Activated T-helper 1 cell treated with anti-CD3 and anti-CD28 coated beads, Interleukin-12 subunit alpha, Interleukin-12 subunit beta, Interleukin-2, Interleukin-4 antibody, amounts not matched to agents 30 ng/mL and 10 ng/mL and 1 ng/mL, durations not matched to agents 14 hours and 24 hours and 36 hours (primary cell): ENCODE measurements around the gene MOXD1. TPM values are rescaled to one million over a fixed set of nuclear protein-coding genes. Genes with fewer than 3 reads are reported as not detected.
"Not testable (repeated sequence)": the region's sequence is repeated elsewhere in the genome, so short reads cannot be mapped to it uniquely, and the experiment has no call there.

Experiments used
- DNase-seq: peaks from one replicate; pipeline ENCODE4 v3.0.0; 2021; ENCODE audit warnings: low spot score
- H3K27ac Mint-ChIP-seq: one replicate; pipeline ENCODE4 v1.8.0; 2021; ENCODE audit warnings: mild to moderate bottlenecking, mixed read lengths
- H3K27me3 Mint-ChIP-seq: one replicate; pipeline ENCODE4 v1.8.0; 2022; ENCODE audit warnings: mild to moderate bottlenecking, moderate library complexity, mixed read lengths; ENCODE audit not compliant: insufficient read depth
- H3K36me3 Mint-ChIP-seq: one replicate; pipeline ENCODE4 v1.8.0; 2021; ENCODE audit warnings: low read depth, mixed read lengths
- H3K4me1 Mint-ChIP-seq: one replicate; pipeline ENCODE4 v1.8.0; 2021; ENCODE audit warnings: low read depth, mixed read lengths
- H3K4me3 Mint-ChIP-seq: one replicate; pipeline ENCODE4 v1.8.0; 2021; ENCODE audit warnings: mild to moderate bottlenecking, moderate library complexity, mixed read lengths
- H3K9me3 Mint-ChIP-seq: one replicate; pipeline ENCODE4 v1.8.0; 2021; ENCODE audit warnings: mixed read lengths
- intact Hi-C: fragments of 100-400 bp; cut with micrococcal nuclease; formaldehyde crosslinking; loops from one replicate; pipeline ENCODE4 v1.15.1; 2024
- total RNA-seq: library from RNA; stranded (reverse); gene quantifications from 2 replicates; pipeline ENCODE4 v1.2.3, GENCODE V29; 2022

The MOXD1 gene
- total RNA-seq, 1 donor from 2014 or later, result 0.29 TPM

- no peaks in the 10 kb centered on the region for H3K36me3 Mint-ChIP-seq
Observed at GRCh38 chr6:132280436-132280835, 120.8 kb downstream of the MOXD1 start.

GRCh38 chr6:132279592-132280139 is 121.6 kb downstream of the MOXD1 start:
- Mint-ChIP-seq H3K27ac (no peak overlapping the region), H3K4me3 (peak overlapping the region; percentile 75), H3K9me3 (no peaks in the 10 kb centered on the region), H3K4me1 (no peaks in the 10 kb centered on the region), H3K27me3 (peaks cover 15% of the 10 kb centered on the region), H3K36me3 (no peaks in the 10 kb centered on the region)
- DNase-seq, result peak; percentile 58
- intact Hi-C loops, result loop anchor here (1.0 to 2.0 kb wide), 4 partner anchors 19 to 364 kb away; no protein-coding TSS in a partner anchor

More at GRCh38 chr6:132280436-132280835, 120.8 kb downstream of the MOXD1 start:
- H3K9me3 Mint-ChIP-seq, result no peaks in the 10 kb centered on the region
- intact Hi-C loops, result no loop called here
- DNase-seq, result no peak
- no peak overlapping the region for H3K27ac Mint-ChIP-seq
- peaks cover 20% of the 10 kb centered on the region for H3K27me3 Mint-ChIP-seq
- no peaks in the 10 kb centered on the region for H3K4me1 Mint-ChIP-seq
- H3K4me3 Mint-ChIP-seq, result no peak overlapping the region

GRCh38 chr6:132275066-132275970 is 126.0 kb downstream of the MOXD1 start:
- no peaks in the 10 kb centered on the region for H3K4me1 Mint-ChIP-seq
- H3K27ac Mint-ChIP-seq, result no peak overlapping the region
- intact Hi-C loops, result no loop called here
- no peaks in the 10 kb centered on the region for H3K9me3 Mint-ChIP-seq
- peaks cover 5% of the 10 kb centered on the region for H3K27me3 Mint-ChIP-seq
- DNase-seq, result no peak
- H3K4me3 Mint-ChIP-seq, result no peak overlapping the region
- no peaks in the 10 kb centered on the region for H3K36me3 Mint-ChIP-seq

GRCh38 chr6:132272776-132273175 is 128.5 kb downstream of the MOXD1 start:
- no peak overlapping the region for H3K4me3 Mint-ChIP-seq
- peaks cover 5% of the 10 kb centered on the region for H3K27me3 Mint-ChIP-seq
- no peaks in the 10 kb centered on the region for H3K36me3 Mint-ChIP-seq

GRCh38 chr6:132270726-132271402 is 130.4 kb downstream of the MOXD1 start:
- Mint-ChIP-seq H3K4me1 (no peaks in the 10 kb centered on the region), H3K9me3 (no peaks in the 10 kb centered on the region), H3K27ac (no peak overlapping the region), H3K4me3 (no peak overlapping the region), H3K27me3 (peaks cover 5% of the 10 kb centered on the region), H3K36me3 (no peaks in the 10 kb centered on the region)
- no peak for DNase-seq
- intact Hi-C loops, result no loop called here

More at GRCh38 chr6:132272776-132273175, 128.5 kb downstream of the MOXD1 start:
- no peaks in the 10 kb centered on the region for H3K9me3 Mint-ChIP-seq
- H3K27ac Mint-ChIP-seq, result no peak overlapping the region
- intact Hi-C loops, result no loop called here
- H3K4me1 Mint-ChIP-seq, result no peaks in the 10 kb centered on the region
- DNase-seq, result no peak

- H3K4me3 Mint-ChIP-seq, intact Hi-C loops, DNase-seq, H3K36me3 Mint-ChIP-seq, H3K27me3 Mint-ChIP-seq, H3K4me1 Mint-ChIP-seq, H3K27ac Mint-ChIP-seq, H3K9me3 Mint-ChIP-seq: not testable (repeated sequence)
Observed at GRCh38 chr6:132268666-132269065, 132.6 kb downstream of the MOXD1 start.

- no peak overlapping the region for H3K27ac Mint-ChIP-seq
- no peak overlapping the region for H3K4me3 Mint-ChIP-seq
- intact Hi-C loops, result no loop called here
- peaks cover 2% of the 10 kb centered on the region for H3K27me3 Mint-ChIP-seq
- no peaks in the 10 kb centered on the region for H3K4me1 Mint-ChIP-seq
- no peak for DNase-seq
- no peaks in the 10 kb centered on the region for H3K9me3 Mint-ChIP-seq
- no peaks in the 10 kb centered on the region for H3K36me3 Mint-ChIP-seq
Observed at GRCh38 chr6:132268209-132268608, 133.1 kb downstream of the MOXD1 start.

GRCh38 chr6:132265451-132266097 is 135.7 kb downstream of the MOXD1 start:
- H3K36me3 Mint-ChIP-seq, result no peaks in the 10 kb centered on the region
- no peaks in the 10 kb centered on the region for H3K4me1 Mint-ChIP-seq
- DNase-seq, result no peak
- H3K4me3 Mint-ChIP-seq, result no peak overlapping the region
- intact Hi-C loops, result no loop called here
- no peak overlapping the region for H3K27ac Mint-ChIP-seq
- no peaks in the 10 kb centered on the region for H3K9me3 Mint-ChIP-seq
- H3K27me3 Mint-ChIP-seq, result peaks cover under 1% of the 10 kb centered on the region

GRCh38 chr6:132264021-132264500 is 137.2 kb downstream of the MOXD1 start:
- H3K4me3 Mint-ChIP-seq, result no peak overlapping the region
- H3K27ac Mint-ChIP-seq, result no peak overlapping the region
- H3K27me3 Mint-ChIP-seq, result peaks cover 5% of the 10 kb centered on the region
- H3K36me3 Mint-ChIP-seq, result no peaks in the 10 kb centered on the region
- intact Hi-C loops, result no loop called here
- no peaks in the 10 kb centered on the region for H3K9me3 Mint-ChIP-seq
- H3K4me1 Mint-ChIP-seq, result no peaks in the 10 kb centered on the region
- DNase-seq, result no peak

GRCh38 chr6:132261354-132261753 is 139.9 kb downstream of the MOXD1 start:
- H3K36me3 Mint-ChIP-seq, result no peaks in the 10 kb centered on the region
- H3K27ac Mint-ChIP-seq, result no peak overlapping the region
- H3K9me3 Mint-ChIP-seq, result no peaks in the 10 kb centered on the region
- intact Hi-C loops, result no loop called here
- no peak for DNase-seq
- H3K4me1 Mint-ChIP-seq, result no peaks in the 10 kb centered on the region
- no peak overlapping the region for H3K4me3 Mint-ChIP-seq
- peaks cover 5% of the 10 kb centered on the region for H3K27me3 Mint-ChIP-seq

- peaks cover 5% of the 10 kb centered on the region for H3K27me3 Mint-ChIP-seq
- no peak overlapping the region for H3K4me3 Mint-ChIP-seq
- no peak for DNase-seq
- no peaks in the 10 kb centered on the region for H3K9me3 Mint-ChIP-seq
- no peaks in the 10 kb centered on the region for H3K36me3 Mint-ChIP-seq
- no peaks in the 10 kb centered on the region for H3K4me1 Mint-ChIP-seq
- H3K27ac Mint-ChIP-seq, result no peak overlapping the region
- intact Hi-C loops, result no loop called here
Observed at GRCh38 chr6:132259070-132259469, 142.2 kb downstream of the MOXD1 start.

- Mint-ChIP-seq H3K27ac (no peak overlapping the region), H3K27me3 (peaks cover 7% of the 10 kb centered on the region), H3K9me3 (no peaks in the 10 kb centered on the region), H3K4me1 (no peaks in the 10 kb centered on the region), H3K36me3 (no peaks in the 10 kb centered on the region), H3K4me3 (no peak overlapping the region)
- DNase-seq, result no peak
- intact Hi-C loops, result no loop called here
Observed at GRCh38 chr6:132257561-132257960, 143.7 kb downstream of the MOXD1 start.
